ENCODE measurements around the gene KRT80. TPM values are rescaled to one million over a fixed set of nuclear protein-coding genes. Genes with fewer than 3 reads are reported as not detected.

KRT80 gene
- total RNA-seq, 3 donors from 2014 or later = 0.06 TPM; not detected in 2

GRCh38 chr12:52151837-52152783 lies 39.7 kb downstream of the KRT80 start:
- H3K4me3 ChIP-seq = no peak overlapping the region
- peak; percentile 45 for ATAC-seq
- intact Hi-C loops (cut with DNase I, micrococcal nuclease) = loop anchor here in 1 of 2 donors (10.0 kb wide), 1 partner anchor 723 kb away; no protein-coding TSS in a partner anchor
- no peaks in the 10 kb centered on the region for H3K36me3 ChIP-seq (ENCODE audit: low read depth)
- DNase-seq = peak; percentile 79 to 87 (median 86)
- no peaks in the 10 kb centered on the region for H3K9me3 ChIP-seq
- peak; percentile 86 for TF ChIP-seq CTCF (IDR thresholded peaks at IDR 0.05)
- peaks cover 40% of the 10 kb centered on the region for H3K4me1 ChIP-seq (ENCODE audit: low read depth)

GRCh38 chr12:52151153-52151836 lies 40.5 kb downstream of the KRT80 start:
- Histone ChIP-seq H3K36me3 (ENCODE audit: low read depth) (no peaks in the 10 kb centered on the region), H3K9me3 (no peaks in the 10 kb centered on the region), H3K4me1 (ENCODE audit: low read depth) (peaks cover 49% of the 10 kb centered on the region), H3K4me3 (no peak overlapping the region)
- DNase-seq = peak in 1 of 3 donors; percentile 35
- ATAC-seq = no peak
- intact Hi-C loops (cut with DNase I, micrococcal nuclease) = loop anchor here in 1 of 2 donors (10.0 kb wide), 1 partner anchor 724 kb away; no protein-coding TSS in a partner anchor
- TF ChIP-seq CTCF (IDR thresholded peaks at IDR 0.05) = no peak

- ATAC-seq (no peak), DNase-seq (peak in 1 of 3 donors; percentile 46)
- H3K4me1 ChIP-seq (ENCODE audit: low read depth) = peaks cover 51% of the 10 kb centered on the region
- TF ChIP-seq CTCF (IDR thresholded peaks at IDR 0.05) = no peak
- H3K9me3 ChIP-seq = no peaks in the 10 kb centered on the region
- H3K36me3 ChIP-seq (ENCODE audit: low read depth) = no peaks in the 10 kb centered on the region
- no peak overlapping the region for H3K4me3 ChIP-seq
- intact Hi-C loops (cut with DNase I, micrococcal nuclease) = loop anchor here in 1 of 2 donors (10.0 kb wide), 1 partner anchor 725 kb away; no protein-coding TSS in a partner anchor
Measured at GRCh38 chr12:52149651-52150241, 42.1 kb downstream of the KRT80 start.

GRCh38 chr12:52149182-52149641 lies 42.6 kb downstream of the KRT80 start:
- no peak overlapping the region for H3K4me3 ChIP-seq
- H3K4me1 ChIP-seq (ENCODE audit: low read depth) = peaks cover 54% of the 10 kb centered on the region
- H3K9me3 ChIP-seq = no peaks in the 10 kb centered on the region
- ATAC-seq (no peak), DNase-seq (peak in 1 of 3 donors; percentile 30)
- TF ChIP-seq CTCF (IDR thresholded peaks at IDR 0.05) = no peak
- intact Hi-C loops (cut with DNase I, micrococcal nuclease) = no loop called here
- H3K36me3 ChIP-seq (ENCODE audit: low read depth) = no peaks in the 10 kb centered on the region

GRCh38 chr12:52148464-52149181 lies 43.2 kb downstream of the KRT80 start:
- Histone ChIP-seq H3K4me1 (ENCODE audit: low read depth) (peaks cover 57% of the 10 kb centered on the region), H3K9me3 (no peaks in the 10 kb centered on the region), H3K36me3 (ENCODE audit: low read depth) (no peaks in the 10 kb centered on the region), H3K4me3 (no peak overlapping the region)
- ATAC-seq = peak; percentile 70
- no peak for TF ChIP-seq CTCF (IDR thresholded peaks at IDR 0.05)
- peak; percentile 93 to 95 (median 94) for DNase-seq
- intact Hi-C loops (cut with DNase I, micrococcal nuclease) = no loop called here
